HL-60 (cell line): ENCODE data around the gene CFAP74.

Experiments
- CTCF ChIP-seq: IDR thresholded peaks from one replicate; pipeline ENCODE4 v1.5.1; 2011; ENCODE audit warnings: low read length, control low read depth, inconsistent platforms; ENCODE audit not compliant: insufficient read depth
- POLR2AphosphoS5 ChIP-seq: IDR thresholded peaks from 2 replicates; pipeline ENCODE4 v1.6.1; 2012; ENCODE audit warnings: low read depth
- REST ChIP-seq: IDR thresholded peaks from 2 replicates; pipeline ENCODE4 v1.6.1; 2012; ENCODE audit warnings: low read depth; ENCODE audit not compliant: insufficient replicate concordance
- SPI1 ChIP-seq: IDR thresholded peaks from 2 replicates; pipeline ENCODE4 v1.6.1; 2012; ENCODE audit warnings: low read depth, mild to moderate bottlenecking, borderline replicate concordance

GRCh38 chr1:2050793-2051682 is 47.5 kb upstream of the CFAP74 start:
- TF ChIP-seq POLR2AphosphoS5 (no peak), CTCF (no peak), REST (no peak), SPI1 (no peak)
